ENCODE measurements around the gene SPTBN4.
"Not testable (repeated sequence)": the region's sequence is repeated elsewhere in the genome, so short reads cannot be mapped to it uniquely, and the experiment has no call there.

Gene SPTBN4

GRCh38 chr19:40621283-40621682 lies 154.5 kb downstream of the SPTBN4 start:
- DNase-seq (ENCODE audit: low spot score): no peak

GRCh38 chr19:40621966-40622772 lies 155.4 kb downstream of the SPTBN4 start:
- no peak for DNase-seq (ENCODE audit: low spot score)

- DNase-seq (ENCODE audit: low spot score): no peak
Measured at GRCh38 chr19:40622773-40623075, 155.9 kb downstream of the SPTBN4 start.

- DNase-seq (ENCODE audit: low spot score): no peak
Measured at GRCh38 chr19:40623403-40624251, 156.8 kb downstream of the SPTBN4 start.

GRCh38 chr19:40624369-40625153 lies 157.8 kb downstream of the SPTBN4 start:
- not testable (repeated sequence) for DNase-seq (ENCODE audit: low spot score)

GRCh38 chr19:40625406-40626120 lies 158.8 kb downstream of the SPTBN4 start:
- no peak for DNase-seq (ENCODE audit: low spot score)

Measured in kidney capillary endothelial cell (primary cell).